Hepatocyte (in vitro differentiated cells): ENCODE results near the gene UROC1. TPM values are rescaled to one million over a fixed set of nuclear protein-coding genes. Genes with fewer than 3 reads are reported as not detected.

Experiments used
- DNase-seq: peaks from one replicate; pipeline ENCODE4 v3.0.0-alpha.2; 2016; ENCODE audit warnings: low spot score
- H2AFZ ChIP-seq: fragments of 200-600 bp; sonication (generic); 2 replicates; pipeline ENCODE4 v1.6.0; 2016; ENCODE audit warnings: antibody characterized with exemption, mild to moderate bottlenecking
- H3K27ac ChIP-seq: fragments of 200-600 bp; sonication (generic); 2 replicates; pipeline ENCODE4 v1.5.1; 2016; ENCODE audit warnings: mild to moderate bottlenecking
- H3K27me3 ChIP-seq: fragments of 200-600 bp; sonication (generic); 2 replicates; pipeline ENCODE4 v1.6.1; 2016
- H3K36me3 ChIP-seq: fragments of 200-600 bp; sonication (generic); replicated peaks from 2 replicates; pipeline ENCODE4 v1.5.1; 2016; ENCODE audit warnings: low read depth; ENCODE audit not compliant: insufficient read depth
- H3K4me1 ChIP-seq: fragments of 200-600 bp; sonication (generic); 2 replicates; pipeline ENCODE4 v1.5.1; 2016; ENCODE audit warnings: mild to moderate bottlenecking, moderate library complexity; ENCODE audit not compliant: insufficient read depth
- H3K4me2 ChIP-seq: fragments of 200-600 bp; sonication (generic); 2 replicates; pipeline ENCODE4 v1.6.0; 2016
- H3K4me3 ChIP-seq: fragments of 200-600 bp; sonication (generic); 2 replicates; pipeline ENCODE4 v1.5.1; 2016; ENCODE audit warnings: mild to moderate bottlenecking
- H3K79me2 ChIP-seq: fragments of 200-600 bp; sonication (generic); 2 replicates; pipeline ENCODE4 v1.6.0; 2017; ENCODE audit warnings: mild to moderate bottlenecking
- H3K9me2 ChIP-seq: fragments of 200-600 bp; sonication (generic); replicated peaks from 2 replicates; pipeline ENCODE4 v1.6.0; 2017; ENCODE audit warnings: mild to moderate bottlenecking; ENCODE audit not compliant: insufficient read depth
- H3K9me3 ChIP-seq: fragments of 200-600 bp; sonication (generic); 2 replicates; pipeline ENCODE4 v1.5.1; 2016; ENCODE audit warnings: low read depth, mild to moderate bottlenecking
- H4K20me1 ChIP-seq: fragments of 200-600 bp; sonication (generic); 2 replicates; pipeline ENCODE4 v1.6.0; 2016; ENCODE audit warnings: mild to moderate bottlenecking; ENCODE audit not compliant: insufficient read depth, poor library complexity, severe bottlenecking
- CTCF ChIP-seq: fragments of 200-600 bp; sonication (generic); IDR thresholded peaks from 2 replicates; pipeline ENCODE4 v1.5.1; 2016; ENCODE audit warnings: antibody characterized with exemption, mild to moderate bottlenecking; ENCODE audit not compliant: poor library complexity
- EZH2 ChIP-seq: fragments of 200-600 bp; sonication (generic); IDR thresholded peaks from 2 replicates; pipeline ENCODE4 v1.6.1; 2016; ENCODE audit warnings: antibody characterized with exemption, mild to moderate bottlenecking, borderline replicate concordance
- EZH2phosphoT487 ChIP-seq: fragments of 200-600 bp; sonication (generic); IDR thresholded peaks from one replicate; pipeline ENCODE4 v1.6.1; 2018; ENCODE audit warnings: antibody characterized with exemption, mild to moderate bottlenecking, low read depth, moderate library complexity; ENCODE audit not compliant: unreplicated experiment, severe bottlenecking
- WGBS: methylation state at CpG from one replicate; pipeline ENCODE4 v1.1.6; 2016; ENCODE audit warnings: low lambda C conversion rate; ENCODE audit errors: missing lambda C conversion rate; 5-methylcytosine and 5-hydroxymethylcytosine counted together
- polyA plus RNA-seq: library from polyadenylated mRNA; unstranded; fragments of >200 nt; fragmentation: Nextera tagmentation; extraction: Ambion mirVana; gene quantifications from 2 replicates; pipeline ENCODE4 v1.2.1, GENCODE V29; 2016
- total RNA-seq: library from RNA; depleted of rRNA; stranded (reverse); fragments of >200 nt; gene quantifications from 2 replicates; pipeline ENCODE4 v1.2.3, GENCODE V29; 2014

UROC1 gene
- total and polyA plus RNA-seq, 2 experiments from 2014 or later, result 2.3 to 4.2 TPM

DNA sequence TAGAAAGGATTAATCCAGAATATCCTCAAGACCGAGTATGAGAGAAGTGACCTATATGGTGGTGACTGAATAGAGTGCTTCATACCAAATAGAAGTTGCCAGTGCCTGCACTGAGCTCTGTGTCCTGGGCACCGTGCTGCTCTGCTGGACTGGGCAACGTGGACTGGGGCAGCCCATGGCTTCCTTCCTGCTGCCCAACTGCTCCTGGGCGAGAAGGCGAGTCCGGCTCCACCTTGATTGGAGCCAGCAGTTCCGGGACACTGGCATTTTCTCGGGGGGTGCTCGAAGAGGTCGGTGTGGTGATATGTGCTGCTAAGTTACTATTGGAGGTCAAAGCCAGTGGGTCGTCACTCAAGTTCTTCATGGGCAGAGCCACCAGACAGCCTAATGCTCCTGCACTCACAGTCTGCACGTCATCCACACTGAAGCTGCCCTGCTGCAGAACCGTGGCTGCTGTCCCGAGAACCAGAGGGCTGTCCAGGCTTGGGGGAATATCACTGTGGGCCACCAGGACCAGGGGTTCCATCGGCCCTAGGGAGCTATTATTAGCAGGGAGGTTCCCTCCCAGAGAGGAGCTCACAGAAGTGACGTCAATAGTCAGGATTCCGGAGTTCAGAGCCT, 56.0 kb downstream of the UROC1 start:
- H3K36me3 ChIP-seq, result no peaks in the 10 kb centered on the region
- peaks cover 50% of the 10 kb centered on the region for H3K79me2 ChIP-seq
- DNase-seq, result no peak
- H3K4me1 ChIP-seq, result no peaks in the 10 kb centered on the region
- H3K4me3 ChIP-seq, result no peak overlapping the region
- TF ChIP-seq EZH2 (no peak), EZH2phosphoT487 (no peak), CTCF (no peak)
- H3K9me2 ChIP-seq, result no peaks in the 10 kb centered on the region
- no peak overlapping the region for H3K27ac ChIP-seq
- WGBS, result 97% methylated on average over 17 of the region's 17 CpGs
- no peaks in the 10 kb centered on the region for H3K9me3 ChIP-seq
- H4K20me1 ChIP-seq, result peaks cover 34% of the 10 kb centered on the region
- no peaks in the 10 kb centered on the region for H3K27me3 ChIP-seq
- H2AFZ ChIP-seq, result no peak overlapping the region
- H3K4me2 ChIP-seq, result no peak overlapping the region

GRCh38 chr3:126460381-126460780, 57.2 kb downstream of the UROC1 start:
- H3K4me1 ChIP-seq, result no peaks in the 10 kb centered on the region
- WGBS, result 91% methylated on average over 7 of the region's 7 CpGs
- no peaks in the 10 kb centered on the region for H3K27me3 ChIP-seq
- DNase-seq, result no peak
- no peak overlapping the region for H3K4me3 ChIP-seq
- H3K36me3 ChIP-seq, result no peaks in the 10 kb centered on the region
- H3K9me2 ChIP-seq, result no peaks in the 10 kb centered on the region
- H3K79me2 ChIP-seq, result peaks cover 54% of the 10 kb centered on the region
- no peak for TF ChIP-seq CTCF
- TF ChIP-seq EZH2phosphoT487, result no peak
- TF ChIP-seq EZH2, result no peak
- H2AFZ ChIP-seq, result no peak overlapping the region
- H4K20me1 ChIP-seq, result peaks cover 40% of the 10 kb centered on the region
- H3K27ac ChIP-seq, result no peak overlapping the region
- no peak overlapping the region for H3K4me2 ChIP-seq
- H3K9me3 ChIP-seq, result no peaks in the 10 kb centered on the region

DNA sequence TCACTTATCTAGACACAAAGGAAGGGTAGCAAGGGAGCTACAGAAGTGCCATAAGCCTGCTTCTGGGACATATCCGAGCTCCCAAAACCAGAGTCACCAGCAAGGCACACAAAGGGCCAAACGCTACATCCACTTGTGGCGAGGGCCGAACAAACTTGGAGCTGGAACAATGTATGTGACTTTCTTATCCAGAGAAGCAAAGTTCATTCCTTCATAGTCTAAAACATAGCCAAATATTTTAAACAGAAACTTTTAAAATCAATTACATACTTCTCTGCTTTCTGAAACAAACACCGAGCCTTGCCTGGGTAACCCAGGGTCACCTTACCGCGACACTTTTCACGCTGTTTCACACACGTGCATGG, 57.8 kb downstream of the UROC1 start:
- Histone ChIP-seq H3K27me3 (no peaks in the 10 kb centered on the region), H3K79me2 (peaks cover 57% of the 10 kb centered on the region), H3K27ac (no peak overlapping the region), H3K9me2 (no peaks in the 10 kb centered on the region), H3K36me3 (no peaks in the 10 kb centered on the region), H4K20me1 (peaks cover 36% of the 10 kb centered on the region), H2AFZ (no peak overlapping the region), H3K4me2 (no peak overlapping the region), H3K4me3 (no peak overlapping the region), H3K9me3 (no peaks in the 10 kb centered on the region), H3K4me1 (no peaks in the 10 kb centered on the region)
- no peak for DNase-seq
- 91% methylated on average over 9 of the region's 9 CpGs for WGBS
- TF ChIP-seq CTCF, result no peak
- TF ChIP-seq EZH2, result no peak
- no peak for TF ChIP-seq EZH2phosphoT487
